H1 (cell line): ENCODE data around the gene E2F3. TPM values are rescaled to one million over a fixed set of nuclear protein-coding genes. Genes with fewer than 3 reads are reported as not detected.

Experiments used
- CHD7 ChIP-seq: fragments of 300-600 bp; sonication (generic); IDR thresholded peaks from 2 replicates; pipeline ENCODE4 v1.7.1; 2012; ENCODE audit warnings: low read length, moderate library complexity, mild to moderate bottlenecking, inconsistent platforms; ENCODE audit not compliant: insufficient replicate concordance
- polyA plus RNA-seq, 7 experiments: library from polyadenylated mRNA; depleted of rRNA in 3 of 7; stranded (reverse) in 5 of 7; unstranded in 2 of 7; fragments of >200 nt in 5 of 7; fragments of 200-250 nt in 2 of 7; gene quantifications; 1 replicate in 5 of 7; 2 replicates in 1 of 7; 4 replicates in 1 of 7; pipeline versions ENCODE4 v1.2.1 to v1.2.3, GENCODE V29; 2011 to 2013; ENCODE audit warnings: missing spikeins in 2 of 7, mixed read lengths in 2 of 7
- total RNA-seq: library from RNA; stranded (reverse); fragmentation: NEBNext Ultra II Directional; extraction: Animal tissue kit (Norgen Biotek cat#: 25700); gene quantifications from 2 replicates; pipeline ENCODE4 v1.2.1, GENCODE V29; 2021

Gene E2F3
- total and polyA plus RNA-seq, 2 of the 8 experiments (the other 6 are each of a cell fraction or from before 2014, with no cell fraction given) = 14.9 to 42.2 TPM

GRCh38 chr6:20416567-20417345 is 15.1 kb downstream of the E2F3 start (continued):
- no peak for TF ChIP-seq CHD7
